HCT116 (cell line): ENCODE data around the gene A4GNT. TPM values are rescaled to one million over a fixed set of nuclear protein-coding genes. Genes with fewer than 3 reads are reported as not detected.

Experiments used
- ATAC-seq: fragments of 200-7000 bp; cut with Tn5 transposase; 2 replicates; pipeline ENCODE4 v1.9.1; 2020; ENCODE audit warnings: mild to moderate bottlenecking, moderate library complexity
- BruUV-seq: library from RNA; stranded (reverse); fragments of 400-500 nt; replicated peaks from 2 replicates; lab custom pipeline; 2021; lab: Mats Ljungman, UMichigan
- CTCF ChIA-PET: fragments of 300-600 bp; sonication (Branson Sonifier 250); formaldehyde crosslinking; loops from one replicate; lab custom pipeline; 2021; ENCODE audit warnings: antibody characterized with exemption; lab: Charles Lee
- POLR2A ChIA-PET: fragments of 300-600, 350-600 bp; sonication (Branson Sonifier 250); formaldehyde crosslinking; loops from one replicate; lab custom pipeline; 2021; ENCODE audit warnings: antibody characterized with exemption; lab: Charles Lee
- RAD21 ChIA-PET, 2 experiments: fragments of 300-600 bp; sonication (Branson Sonifier 250); formaldehyde crosslinking; loops; one replicate each; lab custom pipeline; 2023; ENCODE audit warnings: low total read pairs in 2 of 2; ENCODE audit not compliant: uncharacterized antibody in 2 of 2, unreplicated experiment in 2 of 2, low non-redundant PET in 1 of 2; lab: Charles Lee
- DNase-seq: peaks from one replicate; pipeline ENCODE4 v3.0.0-alpha.2; 2010; ENCODE audit warnings: low read depth, low spot score
- H2AFZ ChIP-seq: fragments of 200-600 bp; shearing (Covaris generic), sonication (generic); 2 replicates; pipeline ENCODE4 v1.6.1; 2017; ENCODE audit warnings: low read depth, mixed run types, mixed read lengths, antibody characterized with exemption, low read length; ENCODE audit not compliant: poor library complexity, severe bottlenecking
- H3K27ac ChIP-seq: 2 replicates; pipeline ENCODE4 v1.5.1; 2012; ENCODE audit warnings: low read depth, low read length
- H3K27me3 ChIP-seq: fragments of 200-600 bp; sonication (generic); 2 replicates; pipeline ENCODE4 v1.6.1; 2016; ENCODE audit warnings: mixed run types, low read length, mixed read lengths; ENCODE audit not compliant: insufficient read depth
- H3K36me3 ChIP-seq, 2 experiments: fragments of 200-500 bp in 1 of 2; fragments of 200-600 bp in 1 of 2; sonication (Bioruptor generic) in 1 of 2; sonication (generic) in 1 of 2; 2 replicates each; pipeline versions ENCODE4 v1.5.1 to v1.6.1; 2014 to 2016; ENCODE audit warnings: low read length in 2 of 2, inconsistent platforms in 1 of 2, mixed read lengths in 1 of 2, mixed run types in 1 of 2; ENCODE audit not compliant: insufficient read depth in 2 of 2, control insufficient read depth in 1 of 2
- H3K4me1 ChIP-seq, 2 experiments: fragments of 200-600 bp in 1 of 2; sonication (generic) in 1 of 2; 2 replicates each; pipeline versions ENCODE4 v1.5.1 to v1.6.1; 2012 to 2017; ENCODE audit warnings: low read length in 2 of 2, inconsistent platforms in 1 of 2, mild to moderate bottlenecking in 1 of 2, mixed read lengths in 1 of 2, mixed run types in 1 of 2, moderate library complexity in 1 of 2; ENCODE audit not compliant: insufficient read depth in 2 of 2, control insufficient read depth in 1 of 2
- H3K4me2 ChIP-seq: fragments of 200-600 bp; sonication (generic); 2 replicates; pipeline ENCODE4 v1.6.1; 2017; ENCODE audit warnings: mixed run types, low read length, mixed read lengths
- H3K4me3 ChIP-seq, 2 experiments: fragments of 200-600 bp in 1 of 2; sonication (generic) in 1 of 2; replicated peaks in 1 of 2; 2 replicates each; pipeline ENCODE4 v1.5.1; 2011 to 2016; ENCODE audit warnings: low read length in 2 of 2, control low read depth in 1 of 2, low read depth in 1 of 2, mild to moderate bottlenecking in 1 of 2, mixed read lengths in 1 of 2, mixed run types in 1 of 2
- H3K79me2 ChIP-seq: fragments of 200-600 bp; sonication (generic); 2 replicates; pipeline ENCODE4 v1.6.1; 2017; ENCODE audit warnings: mild to moderate bottlenecking, mixed run types, low read length, moderate library complexity, mixed read lengths; ENCODE audit not compliant: insufficient read depth
- H3K9ac ChIP-seq: fragments of 200-600 bp; sonication (generic); 2 replicates; pipeline ENCODE4 v1.6.1; 2016; ENCODE audit warnings: low read length, mixed read lengths
- H3K9me2 ChIP-seq: fragments of 200-600 bp; sonication (generic), shearing (Covaris generic); 2 replicates; pipeline ENCODE4 v1.6.1; 2017; ENCODE audit warnings: mixed run types, mild to moderate bottlenecking, moderate library complexity; ENCODE audit not compliant: insufficient read depth
- H3K9me3 ChIP-seq, 2 experiments: fragments of 200-500 bp in 1 of 2; fragments of 200-600 bp in 1 of 2; sonication (Bioruptor generic) in 1 of 2; sonication (generic) in 1 of 2; 2 replicates each; pipeline ENCODE4 v1.6.1; 2014 to 2017; ENCODE audit warnings: low read length in 2 of 2, mixed read lengths in 2 of 2, inconsistent platforms in 1 of 2, low read depth in 1 of 2, mild to moderate bottlenecking in 1 of 2, mixed run types in 1 of 2, moderate library complexity in 1 of 2; ENCODE audit not compliant: control insufficient read depth in 1 of 2, insufficient read depth in 1 of 2
- H4K20me1 ChIP-seq: fragments of 200-600 bp; sonication (generic), shearing (Covaris generic); 2 replicates; pipeline ENCODE4 v1.6.1; 2017; ENCODE audit warnings: mixed run types, mild to moderate bottlenecking, moderate library complexity; ENCODE audit not compliant: insufficient read depth
- EGR1 ChIP-seq: IDR thresholded peaks from 2 replicates; pipeline ENCODE4 v1.6.1; 2012; ENCODE audit warnings: low read depth
- ELF1 ChIP-seq: IDR thresholded peaks from 2 replicates; pipeline ENCODE4 v1.6.1; 2012; ENCODE audit warnings: low read depth, borderline replicate concordance
- EZH2phosphoT487 ChIP-seq: fragments of 200-600 bp; IDR thresholded peaks from 2 replicates; pipeline ENCODE4 v1.6.1; 2018; ENCODE audit warnings: antibody characterized with exemption, borderline replicate concordance
- POLR2AphosphoS5 ChIP-seq: IDR thresholded peaks from 2 replicates; pipeline ENCODE4 v1.6.1; 2011; ENCODE audit warnings: mild to moderate bottlenecking, low read depth, low read length, moderate library complexity
- SIN3A ChIP-seq: IDR thresholded peaks from 2 replicates; pipeline ENCODE4 v1.6.1; 2012; ENCODE audit warnings: low read depth
- SP1 ChIP-seq: IDR thresholded peaks from 2 replicates; pipeline ENCODE4 v1.6.1; 2012; ENCODE audit warnings: low read depth
- SRF ChIP-seq: IDR thresholded peaks from 2 replicates; pipeline ENCODE4 v1.6.1; 2012; ENCODE audit warnings: low read depth
- YY1 ChIP-seq: IDR thresholded peaks from 2 replicates; pipeline ENCODE4 v1.6.1; 2011; ENCODE audit warnings: low read length, low read depth, moderate library complexity, mild to moderate bottlenecking; ENCODE audit not compliant: insufficient replicate concordance; ENCODE audit errors: extremely low read depth
- intact Hi-C: fragments of 100-400 bp; cut with micrococcal nuclease; formaldehyde crosslinking; loops from 2 replicates; pipeline ENCODE4 v1.10.0; 2022
- total RNA-seq: library from RNA; stranded (reverse); gene quantifications from one replicate; pipeline ENCODE4 v1.2.1, GENCODE V29; 2021; ENCODE audit not compliant: unreplicated experiment
- TF ChIP-seq, protein P1 (sequence below): IDR thresholded peaks from 2 replicates; pipeline ENCODE4 v1.6.1; 2012
- TF ChIP-seq, protein P2 (sequence below): IDR thresholded peaks from 2 replicates; pipeline ENCODE4 v1.6.1; 2011; ENCODE audit warnings: mild to moderate bottlenecking, low read length, moderate library complexity; ENCODE audit not compliant: insufficient replicate concordance; ENCODE audit errors: extremely low read depth
- TF ChIP-seq, protein P3 (sequence below): IDR thresholded peaks from 2 replicates; pipeline ENCODE4 v1.6.1; 2012; ENCODE audit warnings: low read depth
- TF ChIP-seq, protein P4 (sequence below), 3 experiments: fragments of 200-600 bp in 1 of 3; sonication (generic) in 1 of 3; IDR thresholded peaks in 2 of 3; conservative IDR thresholded peaks in 1 of 3; 2 replicates each; pipeline ENCODE4 v1.5.1; 2012 to 2017; ENCODE audit warnings: low read depth in 2 of 3, low read length in 2 of 3, antibody characterized with exemption in 1 of 3, borderline replicate concordance in 1 of 3, control low read depth in 1 of 3, mild to moderate bottlenecking in 1 of 3, mixed read lengths in 1 of 3, mixed run types in 1 of 3, moderate library complexity in 1 of 3; ENCODE audit not compliant: insufficient read depth in 1 of 3

Gene A4GNT
- total RNA-seq, 1 experiment from 2014 or later, result not detected

DNA sequence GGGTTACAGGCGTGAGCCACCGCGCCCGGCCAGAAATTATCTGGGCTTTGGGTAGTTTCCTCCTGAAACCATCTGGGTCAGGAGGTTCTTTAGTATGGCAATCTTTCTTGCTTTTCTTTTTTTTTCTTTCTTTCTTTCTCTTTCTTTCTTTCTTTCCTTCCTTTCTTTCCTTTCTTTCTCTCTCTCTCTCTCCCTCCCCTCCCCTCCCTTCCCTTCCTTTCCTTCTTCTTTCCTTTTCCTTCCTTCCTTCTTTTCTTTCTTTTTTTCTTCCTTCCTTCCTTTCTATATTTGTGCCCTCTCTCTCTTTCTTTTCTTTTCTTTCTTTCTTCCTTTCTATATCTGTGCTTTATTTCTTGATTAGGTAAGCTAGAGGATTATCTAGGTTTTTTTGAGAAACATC, 25.6 kb upstream of the A4GNT start:
- TF ChIP-seq POLR2AphosphoS5 (no peak), SIN3A (no peak), SRF (no peak), ELF1 (no peak), YY1 (no peak)
- TF ChIP-seq, protein P1, sequence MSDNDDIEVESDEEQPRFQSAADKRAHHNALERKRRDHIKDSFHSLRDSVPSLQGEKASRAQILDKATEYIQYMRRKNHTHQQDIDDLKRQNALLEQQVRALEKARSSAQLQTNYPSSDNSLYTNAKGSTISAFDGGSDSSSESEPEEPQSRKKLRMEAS, result no peak
- TF ChIP-seq, protein P2, sequence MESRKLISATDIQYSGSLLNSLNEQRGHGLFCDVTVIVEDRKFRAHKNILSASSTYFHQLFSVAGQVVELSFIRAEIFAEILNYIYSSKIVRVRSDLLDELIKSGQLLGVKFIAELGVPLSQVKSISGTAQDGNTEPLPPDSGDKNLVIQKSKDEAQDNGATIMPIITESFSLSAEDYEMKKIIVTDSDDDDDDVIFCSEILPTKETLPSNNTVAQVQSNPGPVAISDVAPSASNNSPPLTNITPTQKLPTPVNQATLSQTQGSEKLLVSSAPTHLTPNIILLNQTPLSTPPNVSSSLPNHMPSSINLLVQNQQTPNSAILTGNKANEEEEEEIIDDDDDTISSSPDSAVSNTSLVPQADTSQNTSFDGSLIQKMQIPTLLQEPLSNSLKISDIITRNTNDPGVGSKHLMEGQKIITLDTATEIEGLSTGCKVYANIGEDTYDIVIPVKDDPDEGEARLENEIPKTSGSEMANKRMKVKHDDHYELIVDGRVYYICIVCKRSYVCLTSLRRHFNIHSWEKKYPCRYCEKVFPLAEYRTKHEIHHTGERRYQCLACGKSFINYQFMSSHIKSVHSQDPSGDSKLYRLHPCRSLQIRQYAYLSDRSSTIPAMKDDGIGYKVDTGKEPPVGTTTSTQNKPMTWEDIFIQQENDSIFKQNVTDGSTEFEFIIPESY, result no peak
- Histone ChIP-seq H4K20me1 (no peaks in the 10 kb centered on the region), H2AFZ (no peak overlapping the region), H3K36me3 (peaks cover 9 to 11% of the 10 kb centered on the region in 2 experiments; a peak in 3 of 4 replicates), H3K4me3 (no peak overlapping the region), H3K79me2 (no peaks in the 10 kb centered on the region), H3K27ac (no peak overlapping the region), H3K9me2 (no peaks in the 10 kb centered on the region), H3K4me1 (no peaks in the 10 kb centered on the region), H3K9ac (no peak overlapping the region), H3K27me3 (no peaks in the 10 kb centered on the region), H3K4me2 (no peak overlapping the region), H3K9me3 (no peaks in the 10 kb centered on the region)
- DNase-seq (no peak), ATAC-seq (no peak)
- ChIA-PET POLR2A (interaction anchor here (0.6 kb wide), 1 partner anchor 8 kb away, joined by 9 read pairs; no protein-coding TSS in a partner anchor), RAD21 (no interaction called here), CTCF (no interaction called here)
- intact Hi-C loops, result no loop called here
- BruUV-seq, result no TSS peak

DNA sequence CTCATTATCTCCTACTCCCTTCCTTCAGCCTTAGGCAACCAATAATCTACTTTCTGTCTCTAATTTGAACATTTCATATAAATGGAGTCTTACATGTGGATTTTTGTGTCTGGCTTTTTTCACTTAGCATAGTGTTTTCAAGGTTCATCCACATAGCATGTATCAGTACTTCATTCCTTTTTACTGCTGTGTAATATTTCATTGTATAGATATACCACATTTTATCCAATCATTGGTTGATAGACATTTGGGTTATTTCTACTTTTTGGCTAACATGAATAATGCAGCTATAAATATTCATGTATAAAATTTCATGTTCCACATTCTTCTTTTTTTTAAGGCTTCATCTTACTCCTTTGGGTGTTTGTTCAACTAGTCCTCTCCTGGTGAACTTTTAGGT, 22.3 kb upstream of the A4GNT start:
- no TSS peak for BruUV-seq
- no peaks in the 10 kb centered on the region for H3K79me2 ChIP-seq
- no peaks in the 10 kb centered on the region for H3K9me2 ChIP-seq
- DNase-seq (no peak), ATAC-seq (no peak)
- POLR2A ChIA-PET, result no interaction called here
- no peaks in the 10 kb centered on the region for H3K36me3 ChIP-seq
- H3K4me1 ChIP-seq, result no peaks in the 10 kb centered on the region
- no peak overlapping the region for H2AFZ ChIP-seq
- no peaks in the 10 kb centered on the region for H3K27me3 ChIP-seq
- no peak overlapping the region for H3K9ac ChIP-seq
- no peak overlapping the region for H3K4me2 ChIP-seq
- H3K27ac ChIP-seq, result no peak overlapping the region
- RAD21 ChIA-PET, result no interaction called here
- no peaks in the 10 kb centered on the region for H4K20me1 ChIP-seq
- H3K9me3 ChIP-seq, result no peaks in the 10 kb centered on the region
- intact Hi-C loops, result no loop called here
- TF ChIP-seq EGR1 (no peak), EZH2phosphoT487 (no peak), SP1 (no peak), POLR2AphosphoS5 (no peak)
- TF ChIP-seq, protein P3, sequence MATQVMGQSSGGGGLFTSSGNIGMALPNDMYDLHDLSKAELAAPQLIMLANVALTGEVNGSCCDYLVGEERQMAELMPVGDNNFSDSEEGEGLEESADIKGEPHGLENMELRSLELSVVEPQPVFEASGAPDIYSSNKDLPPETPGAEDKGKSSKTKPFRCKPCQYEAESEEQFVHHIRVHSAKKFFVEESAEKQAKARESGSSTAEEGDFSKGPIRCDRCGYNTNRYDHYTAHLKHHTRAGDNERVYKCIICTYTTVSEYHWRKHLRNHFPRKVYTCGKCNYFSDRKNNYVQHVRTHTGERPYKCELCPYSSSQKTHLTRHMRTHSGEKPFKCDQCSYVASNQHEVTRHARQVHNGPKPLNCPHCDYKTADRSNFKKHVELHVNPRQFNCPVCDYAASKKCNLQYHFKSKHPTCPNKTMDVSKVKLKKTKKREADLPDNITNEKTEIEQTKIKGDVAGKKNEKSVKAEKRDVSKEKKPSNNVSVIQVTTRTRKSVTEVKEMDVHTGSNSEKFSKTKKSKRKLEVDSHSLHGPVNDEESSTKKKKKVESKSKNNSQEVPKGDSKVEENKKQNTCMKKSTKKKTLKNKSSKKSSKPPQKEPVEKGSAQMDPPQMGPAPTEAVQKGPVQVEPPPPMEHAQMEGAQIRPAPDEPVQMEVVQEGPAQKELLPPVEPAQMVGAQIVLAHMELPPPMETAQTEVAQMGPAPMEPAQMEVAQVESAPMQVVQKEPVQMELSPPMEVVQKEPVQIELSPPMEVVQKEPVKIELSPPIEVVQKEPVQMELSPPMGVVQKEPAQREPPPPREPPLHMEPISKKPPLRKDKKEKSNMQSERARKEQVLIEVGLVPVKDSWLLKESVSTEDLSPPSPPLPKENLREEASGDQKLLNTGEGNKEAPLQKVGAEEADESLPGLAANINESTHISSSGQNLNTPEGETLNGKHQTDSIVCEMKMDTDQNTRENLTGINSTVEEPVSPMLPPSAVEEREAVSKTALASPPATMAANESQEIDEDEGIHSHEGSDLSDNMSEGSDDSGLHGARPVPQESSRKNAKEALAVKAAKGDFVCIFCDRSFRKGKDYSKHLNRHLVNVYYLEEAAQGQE, result no peak
- TF ChIP-seq, protein P4, sequence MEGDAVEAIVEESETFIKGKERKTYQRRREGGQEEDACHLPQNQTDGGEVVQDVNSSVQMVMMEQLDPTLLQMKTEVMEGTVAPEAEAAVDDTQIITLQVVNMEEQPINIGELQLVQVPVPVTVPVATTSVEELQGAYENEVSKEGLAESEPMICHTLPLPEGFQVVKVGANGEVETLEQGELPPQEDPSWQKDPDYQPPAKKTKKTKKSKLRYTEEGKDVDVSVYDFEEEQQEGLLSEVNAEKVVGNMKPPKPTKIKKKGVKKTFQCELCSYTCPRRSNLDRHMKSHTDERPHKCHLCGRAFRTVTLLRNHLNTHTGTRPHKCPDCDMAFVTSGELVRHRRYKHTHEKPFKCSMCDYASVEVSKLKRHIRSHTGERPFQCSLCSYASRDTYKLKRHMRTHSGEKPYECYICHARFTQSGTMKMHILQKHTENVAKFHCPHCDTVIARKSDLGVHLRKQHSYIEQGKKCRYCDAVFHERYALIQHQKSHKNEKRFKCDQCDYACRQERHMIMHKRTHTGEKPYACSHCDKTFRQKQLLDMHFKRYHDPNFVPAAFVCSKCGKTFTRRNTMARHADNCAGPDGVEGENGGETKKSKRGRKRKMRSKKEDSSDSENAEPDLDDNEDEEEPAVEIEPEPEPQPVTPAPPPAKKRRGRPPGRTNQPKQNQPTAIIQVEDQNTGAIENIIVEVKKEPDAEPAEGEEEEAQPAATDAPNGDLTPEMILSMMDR (IDR thresholded peaks at IDR 0.05 in 2 of 3, conservative IDR thresholded peaks at IDR 0.05 in 1 of 3; ENCODE audit: borderline replicate concordance in 1 of 3, insufficient read depth in 1 of 3, low read depth in 2 of 3, low read length in 2 of 3), result no peak
- no peak overlapping the region for H3K4me3 ChIP-seq
- CTCF ChIA-PET, result no interaction called here
